ENCODE data around the gene PAX6.

Gene PAX6

DNA sequence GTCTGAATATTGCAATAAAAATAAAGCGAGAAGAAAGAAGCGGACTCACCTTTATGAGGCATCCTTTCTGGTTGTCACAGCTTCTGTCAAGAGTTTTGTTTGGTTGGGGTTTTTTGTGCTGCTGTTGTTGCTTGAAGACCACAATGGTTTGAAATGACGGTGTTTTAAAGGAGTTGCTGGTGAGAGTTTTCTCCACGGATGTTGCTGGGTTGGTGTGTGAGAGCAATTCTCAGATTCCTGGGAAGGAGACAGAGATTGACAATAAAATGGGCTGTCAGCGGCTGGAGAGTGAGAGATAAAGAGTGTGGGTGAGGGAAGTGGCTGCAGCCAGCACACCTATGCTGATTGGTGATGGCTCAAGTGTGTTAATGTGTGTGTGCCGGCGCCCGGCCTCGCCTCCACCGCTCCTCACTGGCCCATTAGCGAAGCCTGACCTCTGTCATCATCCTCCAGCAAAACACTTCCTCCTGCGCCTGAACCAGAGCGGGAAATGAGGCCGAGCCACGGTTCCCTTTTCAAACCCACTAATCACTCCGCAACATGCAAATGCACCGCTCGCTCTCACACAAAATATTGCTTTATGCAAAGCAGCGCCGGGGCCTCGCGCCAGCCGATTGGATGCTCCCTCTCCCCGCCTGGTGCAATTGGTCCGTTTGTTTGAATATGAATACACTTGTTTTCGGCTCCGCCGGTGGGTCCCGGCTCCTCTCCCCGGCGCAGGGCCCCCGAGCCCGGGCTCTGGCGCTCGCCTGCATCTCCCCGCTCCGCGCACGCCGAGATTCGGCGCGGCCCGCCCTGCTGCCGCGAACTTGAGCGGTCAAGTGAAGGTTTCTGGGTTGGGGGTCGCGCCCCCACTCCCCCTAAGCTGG lies at the start of gene PAX6:
Gene PAX6, minus strand, starts transcription at position 544 of the 869 bp plus-strand sequence. CDS start 4,911 bp downstream, outside the sequence.
- DNase-seq = peak in 1 of 2 donors; percentile 58

GRCh38 chr11:31860391-31860790 lies 49.3 kb upstream of the PAX6 start:
- no peak for DNase-seq

GRCh38 chr11:31856248-31856647 lies 45.1 kb upstream of the PAX6 start:
- no peak for DNase-seq

- DNase-seq = no peak
Measured at GRCh38 chr11:31855466-31855865, 44.3 kb upstream of the PAX6 start.

DNA sequence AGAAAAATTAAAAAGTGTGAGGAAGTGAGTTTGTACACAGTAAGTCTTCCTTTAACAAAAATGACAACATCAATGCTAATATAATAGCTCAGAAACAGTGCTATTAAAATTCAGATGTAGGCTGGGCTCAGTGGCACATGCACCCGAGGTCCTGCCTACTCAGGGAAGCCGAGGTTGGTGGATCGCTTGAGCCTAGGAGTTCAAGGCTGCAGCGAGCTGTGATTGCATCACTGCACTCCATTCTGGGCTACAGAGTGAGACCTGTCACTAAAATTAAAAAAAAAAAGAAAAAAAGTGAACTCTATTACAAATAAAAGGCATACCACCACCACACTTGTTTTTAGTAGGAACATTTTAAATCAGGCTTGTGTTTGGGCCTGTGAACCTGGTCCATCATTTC lies 39.2 kb upstream of the PAX6 start:
- DNase-seq = no peak

- DNase-seq = no peak
Measured at GRCh38 chr11:31847761-31848160, 36.6 kb upstream of the PAX6 start.

DNA sequence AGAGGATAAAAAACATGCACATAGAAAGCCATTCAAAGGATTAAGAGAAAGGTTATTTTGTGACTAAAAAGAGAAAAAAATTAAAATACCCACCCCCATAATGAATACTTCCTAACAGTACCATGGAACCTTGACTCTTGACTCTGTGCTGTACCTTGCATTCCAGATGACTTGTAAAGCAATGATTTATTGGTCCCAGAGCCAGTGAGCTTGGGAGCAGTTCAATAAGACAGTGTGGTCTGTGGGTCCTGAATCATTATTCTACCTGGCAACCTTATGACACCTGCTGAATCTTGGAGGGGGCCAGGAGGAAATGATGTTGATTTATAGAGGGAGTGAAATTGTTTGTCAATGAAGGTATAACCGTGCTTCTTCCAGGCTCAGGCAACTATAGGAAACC lies 34.2 kb upstream of the PAX6 start:
- no peak for DNase-seq

- DNase-seq = no peak
Measured at GRCh38 chr11:31844351-31844750, 33.2 kb upstream of the PAX6 start.

GRCh38 chr11:31841435-31841834 lies 30.3 kb upstream of the PAX6 start:
- no peak for DNase-seq

GRCh38 chr11:31834237-31834636 lies 23.1 kb upstream of the PAX6 start:
- DNase-seq = no peak

DNA sequence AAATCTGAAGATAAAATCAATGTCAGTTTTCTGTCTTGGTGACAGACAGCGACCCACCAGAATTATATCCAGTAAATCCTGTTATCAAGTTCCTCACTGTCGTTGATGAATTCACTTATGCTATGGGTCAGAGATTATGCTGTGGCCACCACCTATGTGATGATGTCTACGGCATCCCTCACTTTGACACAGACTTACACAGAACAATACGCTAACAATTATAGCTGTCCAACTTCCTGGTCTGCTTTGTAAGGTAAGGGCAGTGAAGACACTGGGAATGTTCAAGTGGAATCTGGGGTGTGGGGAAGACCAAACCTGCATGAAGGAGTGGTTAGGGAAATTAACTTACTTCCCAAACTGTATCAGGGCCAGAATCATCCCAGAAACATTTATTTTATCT lies 19.3 kb upstream of the PAX6 start:
- DNase-seq = no peak

DNA sequence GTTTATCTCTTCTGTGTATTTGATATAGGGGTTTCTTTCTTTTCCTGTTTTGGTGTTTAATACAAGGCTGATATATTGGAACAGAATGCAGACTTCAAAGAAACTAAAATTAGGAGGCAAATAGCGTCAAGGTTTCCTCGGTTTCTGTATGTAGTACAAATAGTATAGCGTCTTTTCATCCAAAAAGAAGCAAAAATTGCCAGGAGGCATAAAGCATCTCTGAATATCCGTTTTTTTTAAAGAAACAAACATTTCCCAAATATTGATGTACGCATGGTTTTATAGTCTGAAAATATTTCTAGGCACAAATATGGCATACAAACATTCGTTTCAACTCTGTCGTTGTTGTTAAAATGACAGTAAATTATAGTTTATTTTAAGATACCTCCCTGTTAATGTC lies 17.1 kb upstream of the PAX6 start:
- no peak for DNase-seq

DNA sequence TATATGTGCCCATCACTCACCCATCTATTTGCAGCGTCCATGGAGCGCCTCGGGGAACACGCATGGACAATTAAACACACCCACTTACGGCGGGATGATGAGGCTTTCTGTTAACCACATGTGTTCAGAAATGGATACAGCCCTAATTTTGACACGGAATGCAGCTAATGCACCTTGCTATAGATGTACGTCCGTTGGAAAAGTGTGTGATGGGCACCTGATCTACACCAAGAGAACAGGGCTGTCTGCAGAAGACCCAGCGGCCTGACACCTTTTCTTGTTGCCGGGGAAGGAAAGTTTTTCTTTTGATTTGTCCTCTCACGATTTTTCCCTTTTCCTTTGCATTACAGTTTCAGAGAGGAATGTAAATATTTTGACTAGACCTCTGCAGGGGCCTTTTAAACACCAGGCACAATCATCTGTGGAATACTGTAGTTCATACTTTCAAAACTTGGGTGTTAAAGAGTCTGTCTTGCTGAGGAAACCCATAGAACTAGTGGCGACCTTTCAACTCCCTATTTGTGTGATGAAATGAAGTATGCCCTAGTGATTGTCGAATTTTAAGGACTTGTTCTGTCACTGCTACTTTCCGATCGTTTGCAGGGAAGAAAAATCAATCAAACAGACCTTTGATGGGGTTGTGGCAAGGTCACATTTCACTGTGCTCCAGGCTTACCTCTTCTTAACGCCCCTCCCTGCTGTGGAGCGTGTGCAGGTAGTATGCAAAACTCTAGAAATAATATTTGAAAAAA lies 16.5 kb upstream of the PAX6 start:
- DNase-seq = no peak

DNA sequence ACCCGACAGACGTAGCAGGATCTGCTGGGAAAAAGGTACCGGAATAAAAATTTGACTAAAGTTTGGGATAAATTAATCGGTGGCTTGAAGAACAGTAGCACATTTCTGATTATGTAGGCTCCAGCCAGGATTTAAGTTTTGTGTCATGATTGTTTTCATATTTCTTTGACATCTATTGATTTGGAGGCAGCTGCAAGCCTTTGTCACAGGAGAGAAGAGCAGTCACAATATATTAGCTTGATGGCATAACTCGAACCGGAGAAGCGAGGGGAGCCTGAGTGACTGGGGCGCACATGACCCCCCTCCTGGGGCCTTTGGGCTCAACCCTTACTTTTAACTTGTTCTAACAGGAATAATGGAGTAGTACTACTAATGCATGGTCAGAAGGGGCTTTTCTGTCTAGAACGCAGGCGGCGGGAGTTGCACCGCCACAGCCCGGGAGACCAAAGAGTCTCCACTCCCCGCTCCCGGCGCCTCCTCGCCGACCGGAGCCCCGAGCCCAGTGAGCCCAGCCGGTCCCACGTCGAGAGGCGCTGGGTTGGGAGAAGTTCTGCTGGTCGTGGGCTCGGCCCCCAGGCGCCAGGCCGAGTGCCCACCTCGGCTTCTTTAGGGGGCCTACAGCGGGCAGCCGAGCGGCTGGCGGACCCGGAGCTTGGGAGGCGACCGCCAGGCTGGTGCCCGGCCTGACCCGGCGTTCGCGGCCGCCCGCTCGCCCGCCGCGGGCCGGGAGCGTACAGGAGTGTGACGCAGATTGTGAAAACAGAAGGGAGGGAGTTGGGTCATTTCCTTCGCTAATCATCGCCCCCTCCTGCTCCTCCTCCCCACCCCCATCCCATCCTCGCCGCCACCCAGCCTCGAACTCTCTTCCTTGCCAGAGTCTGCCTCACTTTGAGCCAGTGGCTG lies 15.7 kb upstream of the PAX6 start:
- no peak for DNase-seq

- no peak for DNase-seq
Measured at GRCh38 chr11:31825838-31826484, 14.8 kb upstream of the PAX6 start.

- DNase-seq = no peak
Measured at GRCh38 chr11:31824879-31825837, 14.0 kb upstream of the PAX6 start.

- no peak for DNase-seq
Measured at GRCh38 chr11:31824332-31824878, 13.3 kb upstream of the PAX6 start.

- no peak for DNase-seq
Measured at GRCh38 chr11:31823644-31824331, 12.7 kb upstream of the PAX6 start.

DNA sequence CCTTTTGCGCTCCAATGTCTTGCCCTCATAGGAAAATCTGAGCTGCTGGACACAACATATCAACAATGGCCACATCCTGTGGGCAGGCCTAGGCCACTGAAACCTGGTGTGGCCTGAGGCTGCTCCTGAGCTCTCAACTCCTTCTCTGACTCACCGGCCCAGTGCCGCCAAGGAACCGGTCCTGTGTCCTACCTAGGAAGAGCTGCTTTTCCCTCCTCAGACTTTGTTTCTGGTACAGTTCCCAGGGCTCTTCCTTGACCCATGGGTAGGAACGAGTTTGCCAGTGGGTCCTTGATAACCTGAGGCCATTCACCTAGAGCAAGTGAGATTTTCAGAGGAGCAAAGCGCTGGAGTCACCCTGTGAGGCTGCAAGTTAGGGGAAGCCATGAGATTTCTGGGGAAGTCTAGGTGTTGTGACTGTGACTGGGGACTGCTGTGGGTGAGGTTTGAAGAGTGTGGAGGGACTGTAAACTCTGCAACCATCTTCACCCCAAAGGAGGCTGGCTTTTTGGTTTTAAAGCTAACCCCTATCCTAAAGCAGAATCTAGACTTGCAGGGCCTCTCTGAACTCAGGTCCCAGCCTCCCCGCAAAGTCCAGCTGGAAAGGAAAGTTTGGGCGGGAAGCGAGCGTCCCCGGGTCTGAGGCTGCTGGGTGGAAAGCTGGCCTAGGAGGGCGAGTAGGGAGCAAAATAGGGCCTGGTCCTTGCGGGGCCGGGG lies 12.0 kb upstream of the PAX6 start:
- DNase-seq = no peak
